Measurements from ENCODE around the gene DDIT4. TPM values are rescaled to one million over a fixed set of nuclear protein-coding genes. Genes with fewer than 3 reads are reported as not detected.

Gene DDIT4
- total RNA-seq, 1 donor from 2014 or later: 257 TPM

DNA sequence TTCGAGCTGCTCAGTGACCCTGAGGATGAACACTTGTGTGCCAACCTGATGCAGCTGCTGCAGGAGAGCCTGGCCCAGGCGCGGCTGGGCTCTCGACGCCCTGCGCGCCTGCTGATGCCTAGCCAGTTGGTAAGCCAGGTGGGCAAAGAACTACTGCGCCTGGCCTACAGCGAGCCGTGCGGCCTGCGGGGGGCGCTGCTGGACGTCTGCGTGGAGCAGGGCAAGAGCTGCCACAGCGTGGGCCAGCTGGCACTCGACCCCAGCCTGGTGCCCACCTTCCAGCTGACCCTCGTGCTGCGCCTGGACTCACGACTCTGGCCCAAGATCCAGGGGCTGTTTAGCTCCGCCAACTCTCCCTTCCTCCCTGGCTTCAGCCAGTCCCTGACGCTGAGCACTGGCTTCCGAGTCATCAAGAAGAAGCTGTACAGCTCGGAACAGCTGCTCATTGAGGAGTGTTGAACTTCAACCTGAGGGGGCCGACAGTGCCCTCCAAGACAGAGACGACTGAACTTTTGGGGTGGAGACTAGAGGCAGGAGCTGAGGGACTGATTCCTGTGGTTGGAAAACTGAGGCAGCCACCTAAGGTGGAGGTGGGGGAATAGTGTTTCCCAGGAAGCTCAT is 1.1 kb downstream of the DDIT4 start:
- H3K4me1 Mint-ChIP-seq: peaks cover 56% of the 10 kb centered on the region
- Histone ChIP-seq H3F3A (ENCODE audit: low read depth) (peaks cover 63% of the 10 kb centered on the region), H2AFZ (replicated peaks) (no peak overlapping the region), H3K9me3 (ENCODE audit: low read depth) (no peaks in the 10 kb centered on the region), H3K27me3 (no peaks in the 10 kb centered on the region), H3K4me3 (peak overlapping the region; percentile 96), H3K4me1 (peaks cover 28% of the 10 kb centered on the region), H3K4me2 (peak overlapping the region; percentile 96), H4K20me1 (ENCODE audit: low read depth) (peaks cover 47% of the 10 kb centered on the region), H3K79me2 (ENCODE audit: low read depth) (peaks cover 28% of the 10 kb centered on the region), H3K27ac (no peak overlapping the region), H3K9ac (peak overlapping the region; percentile 86), H3K36me3 (peaks cover 5% of the 10 kb centered on the region)
- peak overlapping the region; percentile 37 for H3K27ac Mint-ChIP-seq
- TF ChIP-seq EZH2phosphoT487 (IDR thresholded peaks at IDR 0.05) (no peak), EZH2 (IDR thresholded peaks at IDR 0.05) (no peak)
- TF ChIP-seq, protein P1, sequence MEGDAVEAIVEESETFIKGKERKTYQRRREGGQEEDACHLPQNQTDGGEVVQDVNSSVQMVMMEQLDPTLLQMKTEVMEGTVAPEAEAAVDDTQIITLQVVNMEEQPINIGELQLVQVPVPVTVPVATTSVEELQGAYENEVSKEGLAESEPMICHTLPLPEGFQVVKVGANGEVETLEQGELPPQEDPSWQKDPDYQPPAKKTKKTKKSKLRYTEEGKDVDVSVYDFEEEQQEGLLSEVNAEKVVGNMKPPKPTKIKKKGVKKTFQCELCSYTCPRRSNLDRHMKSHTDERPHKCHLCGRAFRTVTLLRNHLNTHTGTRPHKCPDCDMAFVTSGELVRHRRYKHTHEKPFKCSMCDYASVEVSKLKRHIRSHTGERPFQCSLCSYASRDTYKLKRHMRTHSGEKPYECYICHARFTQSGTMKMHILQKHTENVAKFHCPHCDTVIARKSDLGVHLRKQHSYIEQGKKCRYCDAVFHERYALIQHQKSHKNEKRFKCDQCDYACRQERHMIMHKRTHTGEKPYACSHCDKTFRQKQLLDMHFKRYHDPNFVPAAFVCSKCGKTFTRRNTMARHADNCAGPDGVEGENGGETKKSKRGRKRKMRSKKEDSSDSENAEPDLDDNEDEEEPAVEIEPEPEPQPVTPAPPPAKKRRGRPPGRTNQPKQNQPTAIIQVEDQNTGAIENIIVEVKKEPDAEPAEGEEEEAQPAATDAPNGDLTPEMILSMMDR (IDR thresholded peaks at IDR 0.05): peak; percentile 71
- DNase-seq (ENCODE audit: low spot score): peak; percentile 68
- H3K9me3 Mint-ChIP-seq: peaks cover 2% of the 10 kb centered on the region
- H3K4me3 Mint-ChIP-seq: peak overlapping the region; percentile 96
- peaks cover 20% of the 10 kb centered on the region for H3K36me3 Mint-ChIP-seq
- H3K27me3 Mint-ChIP-seq (ENCODE audit: insufficient read depth, low read depth): peaks cover 11% of the 10 kb centered on the region

DNA sequence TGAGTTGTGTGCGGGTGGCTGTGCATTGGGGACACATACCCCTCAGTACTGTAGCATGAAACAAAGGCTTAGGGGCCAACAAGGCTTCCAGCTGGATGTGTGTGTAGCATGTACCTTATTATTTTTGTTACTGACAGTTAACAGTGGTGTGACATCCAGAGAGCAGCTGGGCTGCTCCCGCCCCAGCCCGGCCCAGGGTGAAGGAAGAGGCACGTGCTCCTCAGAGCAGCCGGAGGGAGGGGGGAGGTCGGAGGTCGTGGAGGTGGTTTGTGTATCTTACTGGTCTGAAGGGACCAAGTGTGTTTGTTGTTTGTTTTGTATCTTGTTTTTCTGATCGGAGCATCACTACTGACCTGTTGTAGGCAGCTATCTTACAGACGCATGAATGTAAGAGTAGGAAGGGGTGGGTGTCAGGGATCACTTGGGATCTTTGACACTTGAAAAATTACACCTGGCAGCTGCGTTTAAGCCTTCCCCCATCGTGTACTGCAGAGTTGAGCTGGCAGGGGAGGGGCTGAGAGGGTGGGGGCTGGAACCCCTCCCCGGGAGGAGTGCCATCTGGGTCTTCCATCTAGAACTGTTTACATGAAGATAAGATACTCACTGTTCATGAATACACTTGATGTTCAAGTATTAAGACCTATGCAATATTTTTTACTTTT is 1.8 kb downstream of the DDIT4 start:
- peaks cover 20% of the 10 kb centered on the region for H3K36me3 Mint-ChIP-seq
- peaks cover 52% of the 10 kb centered on the region for H3K4me1 Mint-ChIP-seq
- H3K4me3 Mint-ChIP-seq: peak overlapping the region; percentile 96
- Histone ChIP-seq H3K79me2 (ENCODE audit: low read depth) (peaks cover 28% of the 10 kb centered on the region), H3F3A (ENCODE audit: low read depth) (peaks cover 63% of the 10 kb centered on the region), H4K20me1 (ENCODE audit: low read depth) (peaks cover 47% of the 10 kb centered on the region), H2AFZ (replicated peaks) (no peak overlapping the region), H3K27ac (no peak overlapping the region), H3K27me3 (no peaks in the 10 kb centered on the region), H3K9ac (peak overlapping the region; percentile 86), H3K4me2 (peak overlapping the region; percentile 96), H3K4me3 (peak overlapping the region; percentile 96), H3K36me3 (peaks cover 5% of the 10 kb centered on the region), H3K9me3 (ENCODE audit: low read depth) (no peaks in the 10 kb centered on the region), H3K4me1 (peaks cover 28% of the 10 kb centered on the region)
- H3K9me3 Mint-ChIP-seq: peaks cover 2% of the 10 kb centered on the region
- no peak overlapping the region for H3K27ac Mint-ChIP-seq
- DNase-seq (ENCODE audit: low spot score): no peak
- peaks cover 11% of the 10 kb centered on the region for H3K27me3 Mint-ChIP-seq (ENCODE audit: insufficient read depth, low read depth)
- no peak for TF ChIP-seq EZH2phosphoT487 (IDR thresholded peaks at IDR 0.05)
- no peak for TF ChIP-seq EZH2 (IDR thresholded peaks at IDR 0.05)
- TF ChIP-seq, protein P1 (IDR thresholded peaks at IDR 0.05): no peak

DNA sequence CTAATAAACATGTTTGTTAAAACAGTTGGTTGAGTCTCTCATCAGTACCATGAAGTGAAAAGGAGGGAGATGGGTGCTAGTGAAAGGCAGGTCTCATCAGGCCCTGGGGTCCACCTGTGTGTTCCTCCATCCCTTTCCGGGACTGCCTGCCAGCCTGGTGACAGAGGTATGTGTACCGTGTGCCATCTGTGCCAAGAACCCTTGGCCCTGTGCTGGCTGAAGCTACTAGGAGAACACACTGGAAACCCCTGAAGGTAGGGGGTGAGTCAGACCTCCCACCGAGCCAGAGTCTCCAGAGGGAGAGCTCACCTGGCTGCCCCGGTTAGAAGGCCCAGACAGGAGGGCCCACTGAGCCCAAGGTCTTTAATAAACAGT is 2.3 kb downstream of the DDIT4 start:
- H3K9ac ChIP-seq: no peak overlapping the region
- H3K4me3 Mint-ChIP-seq: peak overlapping the region; percentile 96
- peak overlapping the region; percentile 96 for H3K4me2 ChIP-seq
- peaks cover 50% of the 10 kb centered on the region for H3K4me1 Mint-ChIP-seq
- no peak overlapping the region for H2AFZ ChIP-seq (replicated peaks)
- peaks cover 24% of the 10 kb centered on the region for H3K4me1 ChIP-seq
- H4K20me1 ChIP-seq (ENCODE audit: low read depth): peaks cover 47% of the 10 kb centered on the region
- H3K79me2 ChIP-seq (ENCODE audit: low read depth): peaks cover 28% of the 10 kb centered on the region
- peaks cover 9% of the 10 kb centered on the region for H3K27me3 Mint-ChIP-seq (ENCODE audit: insufficient read depth, low read depth)
- peak overlapping the region; percentile 96 for H3K4me3 ChIP-seq
- no peaks in the 10 kb centered on the region for H3K9me3 ChIP-seq (ENCODE audit: low read depth)
- no peak for TF ChIP-seq EZH2 (IDR thresholded peaks at IDR 0.05)
- TF ChIP-seq EZH2phosphoT487 (IDR thresholded peaks at IDR 0.05): no peak
- TF ChIP-seq, protein P1 (IDR thresholded peaks at IDR 0.05): no peak
- peaks cover 5% of the 10 kb centered on the region for H3K36me3 ChIP-seq
- peaks cover 2% of the 10 kb centered on the region for H3K9me3 Mint-ChIP-seq
- H3K27ac Mint-ChIP-seq: no peak overlapping the region
- no peak for DNase-seq (ENCODE audit: low spot score)
- peaks cover 63% of the 10 kb centered on the region for H3F3A ChIP-seq (ENCODE audit: low read depth)
- H3K36me3 Mint-ChIP-seq: peaks cover 20% of the 10 kb centered on the region
- H3K27ac ChIP-seq: peak overlapping the region; percentile 24
- H3K27me3 ChIP-seq: no peaks in the 10 kb centered on the region

All from neural progenitor cell (in vitro differentiated cells).